Ovary (tissue), 3 donors: Measurements from ENCODE around the gene KDM2A.

ENCODE experiments used
- EP300 ChIP-seq: sonication (generic); formaldehyde crosslinking; IDR thresholded peaks from one replicate; pipeline ENCODE4 v1.6.1; 2017; ENCODE audit warnings: antibody characterized with exemption
- POLR2A ChIP-seq: fragments of 450-650 bp; IDR thresholded peaks from one replicate; pipeline ENCODE4 v1.6.1; 2017; ENCODE audit warnings: antibody characterized with exemption, mild to moderate bottlenecking, moderate library complexity
- TF ChIP-seq, protein P1 (sequence below), 3 donors: fragments of 450-650 bp in 2 of 3; fragments of 200-600 bp in 1 of 3; IDR thresholded peaks; one replicate each; pipeline versions ENCODE4 v1.5.1 to v1.8.0; 2016 to 2022; ENCODE audit warnings: antibody characterized with exemption in 3 of 3, mild to moderate bottlenecking in 1 of 3
- donor health status: DM: no; HTN: no; CAD: no.

DNA sequence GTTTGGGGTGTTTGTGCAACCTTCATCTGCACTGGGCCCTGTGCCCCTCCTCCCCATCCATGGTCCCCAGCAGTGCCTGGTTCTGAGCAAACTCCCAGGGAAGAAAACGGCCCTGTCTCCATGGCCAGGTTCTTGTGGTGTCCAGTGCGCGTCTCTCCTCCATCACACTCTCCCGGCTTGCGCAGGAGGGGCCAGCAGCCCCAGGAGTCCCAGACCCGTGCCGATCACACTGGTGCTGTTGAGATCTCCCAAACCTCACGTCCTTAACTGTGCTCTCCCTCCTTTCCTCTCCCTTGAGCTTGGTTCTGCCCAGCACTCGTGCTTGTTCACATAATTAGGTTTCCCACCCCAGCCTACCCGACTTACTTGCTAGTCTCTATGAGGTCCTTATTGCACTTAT, 136.3 kb downstream of the KDM2A start:
- TF ChIP-seq, protein P1, sequence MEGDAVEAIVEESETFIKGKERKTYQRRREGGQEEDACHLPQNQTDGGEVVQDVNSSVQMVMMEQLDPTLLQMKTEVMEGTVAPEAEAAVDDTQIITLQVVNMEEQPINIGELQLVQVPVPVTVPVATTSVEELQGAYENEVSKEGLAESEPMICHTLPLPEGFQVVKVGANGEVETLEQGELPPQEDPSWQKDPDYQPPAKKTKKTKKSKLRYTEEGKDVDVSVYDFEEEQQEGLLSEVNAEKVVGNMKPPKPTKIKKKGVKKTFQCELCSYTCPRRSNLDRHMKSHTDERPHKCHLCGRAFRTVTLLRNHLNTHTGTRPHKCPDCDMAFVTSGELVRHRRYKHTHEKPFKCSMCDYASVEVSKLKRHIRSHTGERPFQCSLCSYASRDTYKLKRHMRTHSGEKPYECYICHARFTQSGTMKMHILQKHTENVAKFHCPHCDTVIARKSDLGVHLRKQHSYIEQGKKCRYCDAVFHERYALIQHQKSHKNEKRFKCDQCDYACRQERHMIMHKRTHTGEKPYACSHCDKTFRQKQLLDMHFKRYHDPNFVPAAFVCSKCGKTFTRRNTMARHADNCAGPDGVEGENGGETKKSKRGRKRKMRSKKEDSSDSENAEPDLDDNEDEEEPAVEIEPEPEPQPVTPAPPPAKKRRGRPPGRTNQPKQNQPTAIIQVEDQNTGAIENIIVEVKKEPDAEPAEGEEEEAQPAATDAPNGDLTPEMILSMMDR (IDR thresholded peaks at IDR 0.05): no peak
- TF ChIP-seq POLR2A: no peak
- TF ChIP-seq EP300: no peak
